PC-9 (cell line): ENCODE measurements around the gene RNASEH2A. TPM values are rescaled to one million over a fixed set of nuclear protein-coding genes. Genes with fewer than 3 reads are reported as not detected.
"Not testable (repeated sequence)": the region's sequence is repeated elsewhere in the genome, so short reads cannot be mapped to it uniquely, and the experiment has no call there.

ENCODE experiments used
- BruUV-seq: library from RNA; stranded (reverse); fragments of 400-500 nt; replicated peaks from 2 replicates; lab custom pipeline; 2021; lab: Mats Ljungman, UMichigan
- CTCF ChIA-PET: fragments of 300-600 bp; sonication (Branson Sonifier 250); formaldehyde crosslinking; loops from one replicate; lab custom pipeline; 2022; ENCODE audit warnings: antibody characterized with exemption; lab: Charles Lee
- POLR2A ChIA-PET: fragments of 300-600 bp; sonication (Branson Sonifier 250); formaldehyde crosslinking; loops from one replicate; lab custom pipeline; 2022; ENCODE audit warnings: antibody characterized with exemption; ENCODE audit not compliant: unreplicated experiment; lab: Charles Lee
- DNase-seq, 2 experiments: peaks; one replicate each; pipeline versions ENCODE4 v3.0.0 to v3.0.0-alpha.2; 2015 to 2022; ENCODE audit warnings: mixed read lengths in 1 of 2
- H2AFZ ChIP-seq: fragments of 200-600 bp; sonication (generic); 2 replicates; pipeline ENCODE4 v1.8.1; 2017; ENCODE audit warnings: antibody characterized with exemption
- H3F3A ChIP-seq: fragments of 200-600 bp; sonication (generic); 2 replicates; pipeline ENCODE4 v1.8.1; 2017; ENCODE audit warnings: antibody characterized with exemption, mild to moderate bottlenecking, low read depth; ENCODE audit not compliant: insufficient read depth
- H3K27ac ChIP-seq: fragments of 200-600 bp; sonication (generic); 2 replicates; pipeline ENCODE4 v1.6.1; 2016; ENCODE audit warnings: mixed run types
- H3K27me3 ChIP-seq: fragments of 200-600 bp; sonication (generic); 2 replicates; pipeline ENCODE4 v1.6.1; 2016; ENCODE audit warnings: low read depth, mixed run types; ENCODE audit not compliant: insufficient read depth
- H3K36me3 ChIP-seq: fragments of 200-600 bp; sonication (generic); 2 replicates; pipeline ENCODE4 v1.6.1; 2016; ENCODE audit warnings: low read depth, mixed run types
- H3K4me1 ChIP-seq: fragments of 200-600 bp; sonication (generic); replicated peaks from 2 replicates; pipeline ENCODE4 v1.6.1; 2016; ENCODE audit warnings: mixed run types; ENCODE audit not compliant: insufficient read depth
- H3K4me2 ChIP-seq: fragments of 200-600 bp; sonication (generic); 2 replicates; pipeline ENCODE4 v1.6.1; 2017; ENCODE audit warnings: mixed run types
- H3K4me3 ChIP-seq: fragments of 200-600 bp; sonication (generic); 2 replicates; pipeline ENCODE4 v1.6.1; 2016; ENCODE audit warnings: mixed run types
- H3K79me2 ChIP-seq: fragments of 200-600 bp; sonication (generic); 2 replicates; pipeline ENCODE4 v1.6.1; 2017; ENCODE audit warnings: low read depth, mixed run types
- H3K9me2 ChIP-seq: fragments of 200-600 bp; sonication (generic); 2 replicates; pipeline ENCODE4 v1.8.1; 2017; ENCODE audit warnings: mild to moderate bottlenecking; ENCODE audit not compliant: insufficient read depth
- H3K9me3 ChIP-seq: fragments of 200-600 bp; sonication (generic); 2 replicates; pipeline ENCODE4 v1.8.1; 2016; ENCODE audit warnings: low read depth; ENCODE audit not compliant: insufficient read depth
- H4K20me1 ChIP-seq: fragments of 200-600 bp; sonication (generic); 2 replicates; pipeline ENCODE4 v1.8.1; 2017; ENCODE audit not compliant: insufficient read depth
- CTCF ChIP-seq: fragments of 200-600 bp; sonication (generic); conservative IDR thresholded peaks from 2 replicates; pipeline ENCODE4 v1.6.1; 2017; ENCODE audit warnings: mixed run types, antibody characterized with exemption, mild to moderate bottlenecking, moderate library complexity
- EZH2 ChIP-seq: fragments of 200-600 bp; sonication (generic); IDR thresholded peaks from 2 replicates; pipeline ENCODE4 v1.8.0; 2017; ENCODE audit warnings: antibody characterized with exemption, low read depth
- intact Hi-C: fragments of 100-400 bp; cut with micrococcal nuclease; formaldehyde crosslinking; loops from one replicate; pipeline ENCODE4 v1.10.0; 2022; ENCODE audit not compliant: unreplicated experiment
- total RNA-seq: library from RNA; stranded (reverse); gene quantifications from 2 replicates; pipeline ENCODE4 v1.2.3, GENCODE V29; 2021

The RNASEH2A gene
- total RNA-seq, 1 experiment from 2014 or later = 38.6 TPM

GRCh38 chr19:12796146-12797071 lies 10.0 kb upstream of the RNASEH2A start:
- Histone ChIP-seq H3K9me2 (no peaks in the 10 kb centered on the region), H3K4me3 (peak overlapping the region; percentile 33; the same call in 1 of the 2 replicates), H3K27me3 (no peaks in the 10 kb centered on the region), H4K20me1 (peaks cover 22% of the 10 kb centered on the region), H3K79me2 (peaks cover 51% of the 10 kb centered on the region), H3K9me3 (no peaks in the 10 kb centered on the region), H3K36me3 (peaks cover 7% of the 10 kb centered on the region; the same call in 1 of the 2 replicates), H3F3A (peaks cover 78% of the 10 kb centered on the region), H3K27ac (peak overlapping the region; percentile 31), H2AFZ (no peak overlapping the region), H3K4me1 (peaks cover 33% of the 10 kb centered on the region), H3K4me2 (peak overlapping the region; percentile 71)
- POLR2A ChIA-PET = interaction anchor here (0.6 to 1.1 kb wide), 4 partner anchors 22 to 656 kb away, joined by 3 to 8 read pairs (median 4); partner anchors contain the start of gene ZNF20
- intact Hi-C loops = loop anchor here (1.0 to 2.0 kb wide), 4 partner anchors 19 to 50 kb away; no protein-coding TSS in a partner anchor
- TF ChIP-seq CTCF = peak; percentile 98
- no peak for TF ChIP-seq EZH2
- CTCF ChIA-PET = interaction anchor here (0.5 to 1.8 kb wide), 11 partner anchors 19 to 102 kb away, joined by 3 to 16 read pairs (median 4); no protein-coding TSS in a partner anchor
- peak; percentile 69 to 76 for DNase-seq
- BruUV-seq = no TSS peak

GRCh38 chr19:12797141-12797587 lies 9.2 kb upstream of the RNASEH2A start:
- no peaks in the 10 kb centered on the region for H3K27me3 ChIP-seq
- peaks cover 7% of the 10 kb centered on the region; the same call in 1 of the 2 replicates for H3K36me3 ChIP-seq
- POLR2A ChIA-PET = no interaction called here
- no peak overlapping the region for H3K4me3 ChIP-seq
- CTCF ChIA-PET = interaction anchor here (0.7 kb wide), 1 partner anchor 44 kb away, joined by 9 read pairs; no protein-coding TSS in a partner anchor
- intact Hi-C loops = loop anchor here (2.0 kb wide), 2 partner anchors 30 to 50 kb away; no protein-coding TSS in a partner anchor
- H3K27ac ChIP-seq = no peak overlapping the region
- H3K4me2 ChIP-seq = no peak overlapping the region
- peaks cover 73% of the 10 kb centered on the region for H3F3A ChIP-seq
- DNase-seq = no peak
- H3K9me2 ChIP-seq = no peaks in the 10 kb centered on the region
- BruUV-seq = no TSS peak
- no peak overlapping the region for H2AFZ ChIP-seq
- TF ChIP-seq EZH2 = no peak
- TF ChIP-seq CTCF = no peak
- H3K79me2 ChIP-seq = peaks cover 46% of the 10 kb centered on the region
- peaks cover 34% of the 10 kb centered on the region for H3K4me1 ChIP-seq
- peaks cover 15% of the 10 kb centered on the region for H4K20me1 ChIP-seq
- no peaks in the 10 kb centered on the region for H3K9me3 ChIP-seq

- Histone ChIP-seq H3F3A (peaks cover 73% of the 10 kb centered on the region), H4K20me1 (peaks cover 11% of the 10 kb centered on the region), H3K4me1 (peaks cover 38% of the 10 kb centered on the region), H3K79me2 (peaks cover 41% of the 10 kb centered on the region)
- H3K36me3 ChIP-seq, H3K9me3 ChIP-seq, POLR2A ChIA-PET, H3K27ac ChIP-seq, H3K9me2 ChIP-seq, DNase-seq, H3K27me3 ChIP-seq, BruUV-seq, H2AFZ ChIP-seq, H3K4me3 ChIP-seq, H3K4me2 ChIP-seq: not testable (repeated sequence)
- intact Hi-C loops = loop anchor here (2.0 kb wide), 2 partner anchors 31 to 49 kb away; no protein-coding TSS in a partner anchor
- CTCF ChIA-PET = interaction anchor here (0.7 to 1.3 kb wide), 2 partner anchors 23 to 45 kb away, joined by 9 to 20 read pairs; no protein-coding TSS in a partner anchor
These were observed 8.8 kb upstream of the RNASEH2A start for GRCh38 chr19:12797607-12798006.
